Panc1 (cell line): ENCODE results near the gene POLE. TPM values are rescaled to one million over a fixed set of nuclear protein-coding genes. Genes with fewer than 3 reads are reported as not detected.

Source experiments
- ATAC-seq: fragments of 200-7000 bp; cut with Tn5 transposase; 2 replicates; pipeline ENCODE4 v1.9.1; 2020; ENCODE audit warnings: mild to moderate bottlenecking, moderate library complexity
- BruUV-seq: library from RNA; stranded (reverse); fragments of 400-500 nt; replicated peaks from 2 replicates; lab custom pipeline; 2021; lab: Mats Ljungman, UMichigan
- CTCF ChIA-PET: fragments of 300-600 bp; sonication (Branson Sonifier 250); formaldehyde crosslinking; loops from one replicate; lab custom pipeline; 2022; ENCODE audit warnings: antibody characterized with exemption; lab: Charles Lee
- POLR2A ChIA-PET: fragments of 300-600 bp; sonication (Branson Sonifier 250); formaldehyde crosslinking; loops from one replicate; lab custom pipeline; 2022; ENCODE audit warnings: antibody characterized with exemption; lab: Charles Lee
- DNase-seq: peaks from one replicate; pipeline ENCODE4 v3.0.0-alpha.2; 2010; ENCODE audit warnings: low read depth, low spot score
- H3K27ac ChIP-seq: 2 replicates; pipeline ENCODE4 v1.5.1; 2011; ENCODE audit warnings: mild to moderate bottlenecking, low read length, inconsistent platforms
- H3K27me3 ChIP-seq: fragments of 200-500 bp; sonication (Bioruptor generic); 2 replicates; pipeline ENCODE4 v1.6.0; 2014; ENCODE audit warnings: low read length, inconsistent platforms; ENCODE audit not compliant: control insufficient read depth, insufficient read depth
- H3K36me3 ChIP-seq: fragments of 200-500 bp; sonication (Bioruptor generic); 2 replicates; pipeline ENCODE4 v1.5.1; 2014; ENCODE audit warnings: inconsistent platforms, mild to moderate bottlenecking, low read length, moderate library complexity; ENCODE audit not compliant: control insufficient read depth, insufficient read depth
- H3K4me1 ChIP-seq: 2 replicates; pipeline ENCODE4 v1.5.1; 2011; ENCODE audit warnings: inconsistent platforms, mild to moderate bottlenecking, low read length, moderate library complexity; ENCODE audit not compliant: control insufficient read depth, insufficient read depth
- H3K4me3 ChIP-seq, 2 experiments: 2 replicates each; pipeline ENCODE4 v1.5.1; 2011 to 2012; ENCODE audit warnings: low read depth in 2 of 2, low read length in 2 of 2, mild to moderate bottlenecking in 2 of 2, inconsistent platforms in 1 of 2, moderate library complexity in 1 of 2
- H3K9me3 ChIP-seq: fragments of 200-500 bp; sonication (Bioruptor generic); 2 replicates; pipeline ENCODE4 v1.5.1; 2014; ENCODE audit warnings: low read depth, mild to moderate bottlenecking, inconsistent platforms, low read length, moderate library complexity; ENCODE audit not compliant: control insufficient read depth, insufficient read depth
- CTCF ChIP-seq: fragments of 450-650 bp; IDR thresholded peaks from 2 replicates; pipeline ENCODE4 v1.5.1; 2017; ENCODE audit warnings: mild to moderate bottlenecking
- POLR2AphosphoS5 ChIP-seq: IDR thresholded peaks from 2 replicates; pipeline ENCODE4 v1.6.1; 2012; ENCODE audit warnings: mild to moderate bottlenecking, low read depth, low read length, moderate library complexity
- REST ChIP-seq, 2 experiments: IDR thresholded peaks; 2 replicates each; pipeline ENCODE4 v1.6.1; 2011 to 2012; ENCODE audit warnings: low read depth in 2 of 2, control low read depth in 1 of 2, low read length in 1 of 2, mild to moderate bottlenecking in 1 of 2, moderate library complexity in 1 of 2; ENCODE audit not compliant: insufficient read depth in 1 of 2
- SIN3A ChIP-seq: IDR thresholded peaks from 2 replicates; pipeline ENCODE4 v1.6.1; 2012; ENCODE audit warnings: low read depth, mild to moderate bottlenecking, low read length, moderate library complexity, borderline replicate concordance; ENCODE audit not compliant: insufficient read depth
- TCF7L2 ChIP-seq: IDR thresholded peaks from 2 replicates; pipeline ENCODE4 v1.6.1; 2011; ENCODE audit warnings: mild to moderate bottlenecking, low read depth, low read length, inconsistent platforms
- in situ Hi-C: cut with HindIII; loops from 2 replicates; pipeline ENCODE4 v1.10.0; 2016; ENCODE audit warnings: low sequenced_read_pairs, low pct_unique_long_range_greater_than_20kb
- intact Hi-C: fragments of 100-400 bp; cut with micrococcal nuclease; formaldehyde crosslinking; loops from one replicate; pipeline ENCODE4 v1.10.0; 2022; ENCODE audit not compliant: unreplicated experiment
- total RNA-seq: library from RNA; stranded (reverse); gene quantifications from one replicate; pipeline ENCODE4 v1.2.1, GENCODE V29; 2021; ENCODE audit not compliant: unreplicated experiment

POLE gene
- total RNA-seq, 1 experiment from 2014 or later: 112 TPM

- Histone ChIP-seq H3K4me3 (no peak overlapping the region), H3K9me3 (no peaks in the 10 kb centered on the region), H3K27ac (no peak overlapping the region), H3K27me3 (no peaks in the 10 kb centered on the region), H3K36me3 (no peaks in the 10 kb centered on the region), H3K4me1 (no peaks in the 10 kb centered on the region)
- ChIA-PET CTCF (no interaction called here), POLR2A (no interaction called here)
- ATAC-seq (no peak), DNase-seq (no peak)
- TF ChIP-seq TCF7L2: no peak
- no peak for TF ChIP-seq REST (IDR thresholded peaks at IDR 0.05; ENCODE audit: insufficient read depth in 1 of 2, low read depth in 2 of 2, low read length in 1 of 2)
- no peak for TF ChIP-seq CTCF
- no peak for TF ChIP-seq SIN3A
- TF ChIP-seq POLR2AphosphoS5: no peak
- intact Hi-C loops (no loop called here), in situ Hi-C loops (no loop called here)
- BruUV-seq: no TSS peak
Observed at GRCh38 chr12:132640936-132641335, 46.2 kb downstream of the POLE start.

GRCh38 chr12:132639956-132640520, 47.1 kb downstream of the POLE start:
- Histone ChIP-seq H3K36me3 (0 out of 2 replicates have a peak, but pooled peaks cover 3% of the 10 kb centered on the region), H3K4me1 (no peaks in the 10 kb centered on the region), H3K9me3 (no peaks in the 10 kb centered on the region), H3K27me3 (no peaks in the 10 kb centered on the region), H3K27ac (no peak overlapping the region), H3K4me3 (no peak overlapping the region)
- POLR2A ChIA-PET: no interaction called here
- no TSS peak for BruUV-seq
- no peak for TF ChIP-seq SIN3A
- no peak for TF ChIP-seq POLR2AphosphoS5
- TF ChIP-seq TCF7L2: no peak
- TF ChIP-seq REST (IDR thresholded peaks at IDR 0.05; ENCODE audit: insufficient read depth in 1 of 2, low read depth in 2 of 2, low read length in 1 of 2): no peak
- no peak for TF ChIP-seq CTCF
- in situ Hi-C loops: no loop called here
- ATAC-seq (no peak), DNase-seq (no peak)
- intact Hi-C loops: no loop called here
- CTCF ChIA-PET: no interaction called here
